Nephron (organoid): ENCODE results near the gene ZNF688.
A peak's percentile ranks its signal among the peaks of the same experiment; 100 is the strongest.

Source experiments
- H3K27ac Mint-ChIP-seq, 3 experiments: 2 replicates each; pipeline ENCODE4 v1.8.0; 2020; ENCODE audit warnings: mixed read lengths in 3 of 3, mild to moderate bottlenecking in 2 of 3, moderate library complexity in 1 of 3
- H3K27me3 Mint-ChIP-seq: 2 replicates; pipeline ENCODE4 v1.8.0; 2021; ENCODE audit warnings: low read depth, mild to moderate bottlenecking, moderate library complexity, mixed read lengths
- H3K36me3 Mint-ChIP-seq: 2 replicates; pipeline ENCODE4 v1.8.0; 2020; ENCODE audit warnings: low read depth, mixed read lengths
- H3K4me1 Mint-ChIP-seq: 2 replicates; pipeline ENCODE4 v1.8.0; 2020; ENCODE audit warnings: mixed read lengths
- H3K4me3 Mint-ChIP-seq, 3 experiments: 2 replicates each; pipeline ENCODE4 v1.8.0; 2020; ENCODE audit warnings: mild to moderate bottlenecking in 3 of 3, mixed read lengths in 3 of 3, moderate library complexity in 2 of 3
- H3K9me3 Mint-ChIP-seq: 2 replicates; pipeline ENCODE4 v1.8.0; 2020; ENCODE audit warnings: mixed read lengths
- TF ChIP-seq, protein P1 (sequence below), 3 experiments: fragments of 200-600 bp; sonication (generic); IDR thresholded peaks; one replicate each; pipeline ENCODE4 v1.5.0; 2021; ENCODE audit warnings: antibody characterized with exemption in 3 of 3; ENCODE audit not compliant: unreplicated experiment in 3 of 3

Gene ZNF688

GRCh38 chr16:30609926-30610839 is 38.7 kb upstream of the ZNF688 start, which contains the start of gene ZNF689:
TSS of gene ZNF689 (minus strand) at chr16:30610389. CDS start at chr16:30610041, 348 bp downstream.
- H3K4me3 Mint-ChIP-seq, result peak within 1 kb of the TSS; percentile 88 to 94 (median 90)
- TF ChIP-seq, protein P1, sequence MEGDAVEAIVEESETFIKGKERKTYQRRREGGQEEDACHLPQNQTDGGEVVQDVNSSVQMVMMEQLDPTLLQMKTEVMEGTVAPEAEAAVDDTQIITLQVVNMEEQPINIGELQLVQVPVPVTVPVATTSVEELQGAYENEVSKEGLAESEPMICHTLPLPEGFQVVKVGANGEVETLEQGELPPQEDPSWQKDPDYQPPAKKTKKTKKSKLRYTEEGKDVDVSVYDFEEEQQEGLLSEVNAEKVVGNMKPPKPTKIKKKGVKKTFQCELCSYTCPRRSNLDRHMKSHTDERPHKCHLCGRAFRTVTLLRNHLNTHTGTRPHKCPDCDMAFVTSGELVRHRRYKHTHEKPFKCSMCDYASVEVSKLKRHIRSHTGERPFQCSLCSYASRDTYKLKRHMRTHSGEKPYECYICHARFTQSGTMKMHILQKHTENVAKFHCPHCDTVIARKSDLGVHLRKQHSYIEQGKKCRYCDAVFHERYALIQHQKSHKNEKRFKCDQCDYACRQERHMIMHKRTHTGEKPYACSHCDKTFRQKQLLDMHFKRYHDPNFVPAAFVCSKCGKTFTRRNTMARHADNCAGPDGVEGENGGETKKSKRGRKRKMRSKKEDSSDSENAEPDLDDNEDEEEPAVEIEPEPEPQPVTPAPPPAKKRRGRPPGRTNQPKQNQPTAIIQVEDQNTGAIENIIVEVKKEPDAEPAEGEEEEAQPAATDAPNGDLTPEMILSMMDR (IDR thresholded peaks at IDR 0.05; ENCODE audit: unreplicated experiment in 3 of 3), result no peak
- peaks cover 22% of the 10 kb centered on the region for H3K36me3 Mint-ChIP-seq
- H3K4me1 Mint-ChIP-seq, result peaks cover 6% of the 10 kb centered on the region
- H3K27ac Mint-ChIP-seq, result peak within 1 kb of the TSS; percentile 98 to 99 (median 98)
- no peaks in the 10 kb centered on the region for H3K27me3 Mint-ChIP-seq
- no peaks in the 10 kb centered on the region for H3K9me3 Mint-ChIP-seq

- H3K27ac Mint-ChIP-seq, result peak overlapping the region; percentile 93 to 99 (median 98)
- TF ChIP-seq, protein P1 (IDR thresholded peaks at IDR 0.05; ENCODE audit: unreplicated experiment in 3 of 3), result no peak
- H3K27me3 Mint-ChIP-seq, result no peaks in the 10 kb centered on the region
- no peaks in the 10 kb centered on the region for H3K9me3 Mint-ChIP-seq
- H3K4me3 Mint-ChIP-seq, result peak overlapping the region; percentile 88 to 94 (median 90)
- peaks cover 31% of the 10 kb centered on the region for H3K36me3 Mint-ChIP-seq
- H3K4me1 Mint-ChIP-seq, result peaks cover 6% of the 10 kb centered on the region
Measured at GRCh38 chr16:30609002-30609925, 37.8 kb upstream of the ZNF688 start.

- Mint-ChIP-seq H3K4me1 (peaks cover 12% of the 10 kb centered on the region), H3K9me3 (no peaks in the 10 kb centered on the region), H3K4me3 (no peak overlapping the region), H3K27me3 (no peaks in the 10 kb centered on the region), H3K36me3 (peaks cover 56% of the 10 kb centered on the region), H3K27ac (peak overlapping the region in 2 of 3 experiments; percentile 40 to 61)
- TF ChIP-seq, protein P1 (IDR thresholded peaks at IDR 0.05; ENCODE audit: unreplicated experiment in 3 of 3), result no peak
Measured at GRCh38 chr16:30606004-30606403, 34.5 kb upstream of the ZNF688 start.

DNA sequence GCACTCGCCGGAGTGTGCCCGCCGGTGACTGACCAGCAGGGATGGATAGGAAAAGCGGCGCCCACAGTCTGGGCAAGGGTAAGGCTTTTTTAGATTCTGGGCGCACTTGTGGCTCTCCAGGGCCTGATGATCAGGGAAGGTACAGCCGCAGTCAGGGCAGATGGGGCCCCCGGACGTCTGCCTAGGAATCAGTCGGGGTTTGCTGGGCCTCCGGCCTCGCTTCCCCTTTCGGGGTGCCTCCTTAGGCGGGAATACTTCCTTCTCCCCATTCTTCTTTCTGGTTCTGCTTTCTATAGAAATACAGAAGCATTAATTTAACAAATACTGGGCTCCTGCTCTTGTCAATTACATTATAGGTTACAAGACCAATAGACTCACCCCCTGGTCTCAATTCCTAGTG is 33.6 kb upstream of the ZNF688 start:
- H3K27ac Mint-ChIP-seq, result peak overlapping the region in 2 of 3 experiments; percentile 62 to 79
- peaks cover 7% of the 10 kb centered on the region for H3K4me1 Mint-ChIP-seq
- TF ChIP-seq, protein P1 (IDR thresholded peaks at IDR 0.05; ENCODE audit: unreplicated experiment in 3 of 3), result no peak
- H3K27me3 Mint-ChIP-seq, result no peaks in the 10 kb centered on the region
- peak overlapping the region in 2 of 3 experiments; percentile 28 to 46 for H3K4me3 Mint-ChIP-seq
- peaks cover 64% of the 10 kb centered on the region for H3K36me3 Mint-ChIP-seq
- no peaks in the 10 kb centered on the region for H3K9me3 Mint-ChIP-seq

GRCh38 chr16:30604316-30604947 is 32.9 kb upstream of the ZNF688 start:
- Mint-ChIP-seq H3K36me3 (peaks cover 65% of the 10 kb centered on the region), H3K27ac (peak overlapping the region; percentile 62 to 79 (median 67)), H3K4me1 (peaks cover 5% of the 10 kb centered on the region), H3K27me3 (no peaks in the 10 kb centered on the region), H3K4me3 (peak overlapping the region in 1 of 3 experiments; percentile 28), H3K9me3 (no peaks in the 10 kb centered on the region)
- TF ChIP-seq, protein P1 (IDR thresholded peaks at IDR 0.05; ENCODE audit: unreplicated experiment in 3 of 3), result no peak
